ENCODE measurements around the gene SLC5A3.

DNA sequence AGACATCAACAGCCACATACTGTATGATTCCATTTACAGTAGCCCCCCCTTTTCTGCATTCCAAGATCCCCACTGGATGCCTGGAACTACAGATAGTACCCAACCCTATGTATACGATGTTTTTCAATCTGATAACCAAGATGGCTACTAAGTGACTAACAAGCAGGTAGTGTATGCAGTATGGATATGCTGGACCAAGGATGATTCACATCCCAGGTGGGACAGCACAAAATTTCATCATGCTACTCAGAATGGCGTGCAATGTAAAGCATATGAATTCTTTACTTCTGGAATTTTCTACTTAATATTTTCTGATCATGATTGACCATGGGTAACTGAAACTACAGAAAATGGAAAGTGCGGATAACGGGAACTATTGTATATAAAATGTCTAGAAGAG is 30.0 kb upstream of the SLC5A3 start:
- TF ChIP-seq, protein P1, sequence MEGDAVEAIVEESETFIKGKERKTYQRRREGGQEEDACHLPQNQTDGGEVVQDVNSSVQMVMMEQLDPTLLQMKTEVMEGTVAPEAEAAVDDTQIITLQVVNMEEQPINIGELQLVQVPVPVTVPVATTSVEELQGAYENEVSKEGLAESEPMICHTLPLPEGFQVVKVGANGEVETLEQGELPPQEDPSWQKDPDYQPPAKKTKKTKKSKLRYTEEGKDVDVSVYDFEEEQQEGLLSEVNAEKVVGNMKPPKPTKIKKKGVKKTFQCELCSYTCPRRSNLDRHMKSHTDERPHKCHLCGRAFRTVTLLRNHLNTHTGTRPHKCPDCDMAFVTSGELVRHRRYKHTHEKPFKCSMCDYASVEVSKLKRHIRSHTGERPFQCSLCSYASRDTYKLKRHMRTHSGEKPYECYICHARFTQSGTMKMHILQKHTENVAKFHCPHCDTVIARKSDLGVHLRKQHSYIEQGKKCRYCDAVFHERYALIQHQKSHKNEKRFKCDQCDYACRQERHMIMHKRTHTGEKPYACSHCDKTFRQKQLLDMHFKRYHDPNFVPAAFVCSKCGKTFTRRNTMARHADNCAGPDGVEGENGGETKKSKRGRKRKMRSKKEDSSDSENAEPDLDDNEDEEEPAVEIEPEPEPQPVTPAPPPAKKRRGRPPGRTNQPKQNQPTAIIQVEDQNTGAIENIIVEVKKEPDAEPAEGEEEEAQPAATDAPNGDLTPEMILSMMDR (conservative IDR thresholded peaks at IDR 0.05) = no peak
- no peak for TF ChIP-seq ZFX (IDR thresholded peaks at IDR 0.05)
